ENCODE results near the gene IL18RAP. TPM values are rescaled to one million over a fixed set of nuclear protein-coding genes. Genes with fewer than 3 reads are reported as not detected.

Gene IL18RAP
- total RNA-seq, 1 experiment from 2014 or later: not detected

DNA sequence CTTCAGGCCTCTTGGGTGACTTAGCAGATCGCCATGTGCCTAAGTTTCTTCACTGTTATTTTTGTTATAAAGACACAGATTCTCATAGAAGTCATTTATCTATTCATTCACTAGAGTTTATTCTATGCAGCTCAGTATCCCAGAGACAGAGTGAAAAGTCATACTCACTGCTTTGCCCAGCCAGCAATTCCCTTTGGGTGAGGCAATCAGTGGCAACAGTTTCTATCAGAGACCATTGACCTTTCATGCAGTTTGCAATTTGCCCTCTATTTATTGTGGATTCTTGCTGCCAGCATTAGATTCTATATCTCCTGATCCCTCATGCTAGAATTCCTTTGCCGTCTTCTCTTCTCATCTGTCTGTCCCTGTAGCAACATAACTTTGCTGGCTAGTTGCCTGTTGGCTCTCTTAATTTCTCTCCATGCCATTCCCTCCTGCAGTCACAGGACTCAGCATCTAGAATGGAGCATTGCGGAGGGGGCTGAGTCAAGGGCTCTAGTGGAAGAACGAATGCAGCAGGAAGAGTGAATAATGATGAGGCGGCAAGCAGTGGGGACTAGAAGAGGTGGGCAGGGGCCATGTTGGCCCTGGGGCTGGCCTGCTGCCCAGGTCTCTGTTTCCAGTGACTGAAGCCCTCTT lies 62.3 kb downstream of the IL18RAP start:
- Mint-ChIP-seq H3K9me3 (ENCODE audit: unreplicated experiment) (no peaks in the 10 kb centered on the region), H3K27me3 (ENCODE audit: insufficient read depth, unreplicated experiment) (no peaks in the 10 kb centered on the region), H3K36me3 (ENCODE audit: insufficient read depth, unreplicated experiment) (no peaks in the 10 kb centered on the region), H3K27ac (ENCODE audit: low read depth, unreplicated experiment) (no peak overlapping the region), H3K4me3 (ENCODE audit: unreplicated experiment) (no peak overlapping the region), H3K4me1 (ENCODE audit: insufficient read depth, unreplicated experiment) (peaks cover 6% of the 10 kb centered on the region)
- CTCF ChIA-PET: interaction anchor here (0.6 to 3.0 kb wide), 5 partner anchors 8 to 218 kb away, joined by 3 to 53 read pairs (median 3); partner anchors contain the start of gene SLC9A4
- no TSS peak for BruUV-seq (replicated peaks)
- DNase-seq (ENCODE audit: unreplicated experiment): no peak
- TF ChIP-seq, protein P1, sequence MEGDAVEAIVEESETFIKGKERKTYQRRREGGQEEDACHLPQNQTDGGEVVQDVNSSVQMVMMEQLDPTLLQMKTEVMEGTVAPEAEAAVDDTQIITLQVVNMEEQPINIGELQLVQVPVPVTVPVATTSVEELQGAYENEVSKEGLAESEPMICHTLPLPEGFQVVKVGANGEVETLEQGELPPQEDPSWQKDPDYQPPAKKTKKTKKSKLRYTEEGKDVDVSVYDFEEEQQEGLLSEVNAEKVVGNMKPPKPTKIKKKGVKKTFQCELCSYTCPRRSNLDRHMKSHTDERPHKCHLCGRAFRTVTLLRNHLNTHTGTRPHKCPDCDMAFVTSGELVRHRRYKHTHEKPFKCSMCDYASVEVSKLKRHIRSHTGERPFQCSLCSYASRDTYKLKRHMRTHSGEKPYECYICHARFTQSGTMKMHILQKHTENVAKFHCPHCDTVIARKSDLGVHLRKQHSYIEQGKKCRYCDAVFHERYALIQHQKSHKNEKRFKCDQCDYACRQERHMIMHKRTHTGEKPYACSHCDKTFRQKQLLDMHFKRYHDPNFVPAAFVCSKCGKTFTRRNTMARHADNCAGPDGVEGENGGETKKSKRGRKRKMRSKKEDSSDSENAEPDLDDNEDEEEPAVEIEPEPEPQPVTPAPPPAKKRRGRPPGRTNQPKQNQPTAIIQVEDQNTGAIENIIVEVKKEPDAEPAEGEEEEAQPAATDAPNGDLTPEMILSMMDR (IDR thresholded peaks at IDR 0.05; ENCODE audit: unreplicated experiment): no peak
- intact Hi-C loops (cut with micrococcal nuclease): no loop called here
- POLR2A ChIA-PET: interaction anchor here (0.6 kb wide), 1 partner anchor 28 kb away, joined by 3 read pairs; no protein-coding TSS in a partner anchor

DNA sequence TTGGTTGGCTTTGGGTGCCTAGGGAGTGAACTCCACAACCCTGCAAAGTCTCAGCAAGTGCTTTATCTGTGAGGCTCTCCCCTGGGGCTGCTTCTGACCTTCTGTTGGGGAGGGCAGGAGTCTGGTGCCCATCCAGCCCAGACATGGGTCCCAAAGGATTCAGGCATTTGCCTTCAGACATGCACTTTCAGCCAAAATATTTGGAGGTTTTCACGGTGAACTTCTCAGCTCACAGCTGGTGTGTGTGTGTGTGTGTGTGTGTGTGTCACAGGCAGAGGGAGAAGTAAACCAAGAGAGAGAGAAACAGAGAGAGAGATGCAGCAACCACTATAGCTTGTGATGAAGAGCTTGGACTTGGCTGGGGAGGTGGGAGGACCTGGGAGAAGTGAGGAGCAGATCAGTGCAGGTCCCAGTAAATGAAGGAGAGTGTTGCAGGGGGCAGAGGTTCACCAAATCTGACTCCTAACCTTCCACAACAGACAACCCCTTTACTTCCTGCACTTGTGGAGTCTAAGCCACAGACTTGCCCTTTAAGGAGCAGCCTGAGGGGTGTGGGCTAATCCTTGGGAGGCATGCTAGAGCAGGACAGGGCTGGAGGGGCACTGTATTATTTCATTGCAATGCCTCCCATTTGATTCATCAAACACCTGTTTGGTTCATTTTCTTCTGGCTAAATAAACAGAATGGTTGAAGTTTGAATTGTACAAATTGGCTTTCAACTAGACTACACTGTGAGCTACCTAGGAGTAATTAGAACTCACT lies 64.2 kb downstream of the IL18RAP start:
- intact Hi-C loops (cut with micrococcal nuclease): no loop called here
- Mint-ChIP-seq H3K36me3 (ENCODE audit: insufficient read depth, unreplicated experiment) (no peaks in the 10 kb centered on the region), H3K27me3 (ENCODE audit: insufficient read depth, unreplicated experiment) (no peaks in the 10 kb centered on the region), H3K9me3 (ENCODE audit: unreplicated experiment) (no peaks in the 10 kb centered on the region), H3K4me1 (ENCODE audit: insufficient read depth, unreplicated experiment) (peaks cover 6% of the 10 kb centered on the region), H3K4me3 (ENCODE audit: unreplicated experiment) (no peak overlapping the region), H3K27ac (ENCODE audit: low read depth, unreplicated experiment) (no peak overlapping the region)
- BruUV-seq (replicated peaks): no TSS peak
- DNase-seq (ENCODE audit: unreplicated experiment): no peak
- CTCF ChIA-PET: interaction anchor here (2.0 to 2.9 kb wide), 3 partner anchors 14 to 129 kb away, joined by 6 to 29 read pairs (median 11); partner anchors contain the start of gene SLC9A4
- POLR2A ChIA-PET: interaction anchor here (0.6 kb wide), 1 partner anchor 15 kb away, joined by 3 read pairs; no protein-coding TSS in a partner anchor
- TF ChIP-seq, protein P1 (IDR thresholded peaks at IDR 0.05; ENCODE audit: unreplicated experiment): no peak

DNA sequence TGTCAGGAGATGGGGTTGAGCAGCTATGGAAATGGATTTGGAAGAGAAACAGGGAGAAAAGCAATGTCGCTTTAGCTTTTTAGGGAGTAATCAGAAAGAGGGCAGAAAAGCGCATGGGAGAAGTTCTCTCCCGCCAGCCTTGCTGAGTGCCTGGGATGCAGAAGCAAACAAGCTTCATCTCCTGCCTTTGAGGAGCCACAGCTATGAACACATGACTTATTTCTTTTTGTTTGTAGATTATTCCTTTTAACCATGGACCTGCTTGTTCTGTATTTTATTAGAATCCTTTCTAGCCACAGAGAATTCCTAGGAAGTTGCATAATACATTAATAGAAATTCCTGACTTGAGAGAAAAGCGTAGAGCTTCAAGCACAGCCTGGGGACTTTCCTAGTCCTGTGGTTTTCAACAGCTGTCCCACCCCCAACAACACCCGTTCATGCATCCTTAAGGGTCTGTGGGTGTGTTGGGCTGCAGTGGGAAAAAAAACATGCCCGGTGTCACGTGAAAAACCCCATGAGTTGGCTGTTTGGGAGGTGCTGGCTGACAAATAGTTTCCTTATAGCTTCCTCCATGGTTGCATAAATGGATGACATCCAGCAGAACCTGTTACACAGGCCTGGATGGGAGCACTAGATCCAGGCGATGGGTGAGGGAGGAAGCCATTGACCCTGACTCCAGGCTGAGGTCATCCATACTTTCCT lies 65.0 kb downstream of the IL18RAP start:
- TF ChIP-seq, protein P1 (IDR thresholded peaks at IDR 0.05; ENCODE audit: unreplicated experiment): no peak
- Mint-ChIP-seq H3K9me3 (ENCODE audit: unreplicated experiment) (peaks cover 2% of the 10 kb centered on the region), H3K4me1 (ENCODE audit: insufficient read depth, unreplicated experiment) (peaks cover 6% of the 10 kb centered on the region), H3K27me3 (ENCODE audit: insufficient read depth, unreplicated experiment) (no peaks in the 10 kb centered on the region), H3K27ac (ENCODE audit: low read depth, unreplicated experiment) (no peak overlapping the region), H3K36me3 (ENCODE audit: insufficient read depth, unreplicated experiment) (no peaks in the 10 kb centered on the region), H3K4me3 (ENCODE audit: unreplicated experiment) (no peak overlapping the region)
- POLR2A ChIA-PET: no interaction called here
- peak; percentile 39 for DNase-seq (ENCODE audit: unreplicated experiment)
- intact Hi-C loops (cut with micrococcal nuclease): no loop called here
- no TSS peak for BruUV-seq (replicated peaks)
- CTCF ChIA-PET: interaction anchor here (0.6 to 2.9 kb wide), 5 partner anchors 15 to 302 kb away, joined by 3 to 29 read pairs (median 6); partner anchors contain the start of gene SLC9A4

DNA sequence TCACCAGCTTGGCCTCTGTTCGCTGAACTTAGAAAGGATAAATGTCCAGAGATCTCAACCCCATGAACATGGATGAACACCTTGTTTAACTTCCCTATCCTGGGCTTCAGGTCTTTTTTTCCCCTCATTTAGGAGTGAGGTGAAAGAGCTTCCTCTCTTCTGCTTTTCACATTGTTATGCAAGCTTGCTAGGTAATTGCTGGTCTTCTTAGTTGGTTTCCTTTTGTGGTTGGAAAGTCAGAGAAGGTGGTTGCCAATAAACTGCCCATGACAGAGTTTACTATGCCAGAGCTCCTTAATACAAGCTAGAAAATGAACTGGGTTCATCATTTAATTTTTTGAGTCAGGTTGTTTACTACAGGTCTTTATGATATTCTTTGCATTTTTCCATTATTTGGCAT lies 66.7 kb downstream of the IL18RAP start:
- CTCF ChIA-PET: interaction anchor here (1.0 to 4.1 kb wide), 4 partner anchors 11 to 214 kb away, joined by 3 to 37 read pairs (median 4); partner anchors contain the start of gene SLC9A4

More for the DNA sequence above, 66.7 kb downstream of the IL18RAP start:
- POLR2A ChIA-PET: interaction anchor here (0.6 to 0.9 kb wide), 2 partner anchors 20 to 574 kb away, joined by 4 to 6 read pairs; no protein-coding TSS in a partner anchor
- TF ChIP-seq, protein P1 (IDR thresholded peaks at IDR 0.05; ENCODE audit: unreplicated experiment): no peak
- H3K27ac Mint-ChIP-seq (ENCODE audit: low read depth, unreplicated experiment): no peak overlapping the region
- H3K9me3 Mint-ChIP-seq (ENCODE audit: unreplicated experiment): peaks cover 15% of the 10 kb centered on the region
- no peaks in the 10 kb centered on the region for H3K36me3 Mint-ChIP-seq (ENCODE audit: insufficient read depth, unreplicated experiment)
- intact Hi-C loops (cut with micrococcal nuclease): no loop called here
- no peak overlapping the region for H3K4me3 Mint-ChIP-seq (ENCODE audit: unreplicated experiment)
- H3K4me1 Mint-ChIP-seq (ENCODE audit: insufficient read depth, unreplicated experiment): peaks cover 6% of the 10 kb centered on the region
- no peaks in the 10 kb centered on the region for H3K27me3 Mint-ChIP-seq (ENCODE audit: insufficient read depth, unreplicated experiment)
- no peak for DNase-seq (ENCODE audit: unreplicated experiment)
- no TSS peak for BruUV-seq (replicated peaks)

Measured in MCF 10A (cell line).